ENCODE measurements around the gene UGT2B10. TPM values are rescaled to one million over a fixed set of nuclear protein-coding genes. Genes with fewer than 3 reads are reported as not detected.

The UGT2B10 gene
- total RNA-seq, 1 experiment from 2014 or later: 0.27 TPM

DNA sequence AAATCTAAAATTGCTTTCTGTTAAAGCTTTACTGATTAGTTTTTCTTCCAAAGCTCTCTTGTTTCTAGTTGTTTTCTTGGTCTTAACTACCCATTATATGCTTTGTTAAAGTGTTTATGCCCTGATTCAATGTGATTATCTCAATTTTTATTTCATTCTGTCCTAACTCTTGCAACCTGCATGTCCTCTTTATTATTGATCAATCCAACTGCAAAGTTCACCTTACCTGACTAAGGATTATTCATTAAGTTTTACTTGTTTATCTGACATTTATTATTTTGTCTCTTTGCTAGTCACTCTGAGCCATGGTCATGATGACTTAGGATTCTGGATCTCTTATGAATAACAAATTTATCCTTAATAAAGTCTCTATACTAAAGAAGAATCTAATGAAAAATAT lies 15.8 kb downstream of the UGT2B10 start:
- no peak overlapping the region for H3K27ac ChIP-seq (ENCODE audit: low read depth, low read length)
- no peaks in the 10 kb centered on the region for H3K9me3 ChIP-seq (ENCODE audit: control insufficient read depth in 1 of 2, insufficient read depth in 1 of 2, low read depth in 1 of 2, low read length in 2 of 2)
- H3K27me3 ChIP-seq (ENCODE audit: insufficient read depth, low read length): no peaks in the 10 kb centered on the region
- POLR2A ChIA-PET: no interaction called here
- no peak for ATAC-seq
- no peak overlapping the region for H3K9ac ChIP-seq (ENCODE audit: low read length)
- TF ChIP-seq POLR2A (IDR thresholded peaks at IDR 0.05; ENCODE audit: borderline replicate concordance, extremely low read depth, insufficient read depth, insufficient read length): no peak
- no peak for TF ChIP-seq SP1 (IDR thresholded peaks at IDR 0.05; ENCODE audit: low read depth)
- TF ChIP-seq, protein P1, sequence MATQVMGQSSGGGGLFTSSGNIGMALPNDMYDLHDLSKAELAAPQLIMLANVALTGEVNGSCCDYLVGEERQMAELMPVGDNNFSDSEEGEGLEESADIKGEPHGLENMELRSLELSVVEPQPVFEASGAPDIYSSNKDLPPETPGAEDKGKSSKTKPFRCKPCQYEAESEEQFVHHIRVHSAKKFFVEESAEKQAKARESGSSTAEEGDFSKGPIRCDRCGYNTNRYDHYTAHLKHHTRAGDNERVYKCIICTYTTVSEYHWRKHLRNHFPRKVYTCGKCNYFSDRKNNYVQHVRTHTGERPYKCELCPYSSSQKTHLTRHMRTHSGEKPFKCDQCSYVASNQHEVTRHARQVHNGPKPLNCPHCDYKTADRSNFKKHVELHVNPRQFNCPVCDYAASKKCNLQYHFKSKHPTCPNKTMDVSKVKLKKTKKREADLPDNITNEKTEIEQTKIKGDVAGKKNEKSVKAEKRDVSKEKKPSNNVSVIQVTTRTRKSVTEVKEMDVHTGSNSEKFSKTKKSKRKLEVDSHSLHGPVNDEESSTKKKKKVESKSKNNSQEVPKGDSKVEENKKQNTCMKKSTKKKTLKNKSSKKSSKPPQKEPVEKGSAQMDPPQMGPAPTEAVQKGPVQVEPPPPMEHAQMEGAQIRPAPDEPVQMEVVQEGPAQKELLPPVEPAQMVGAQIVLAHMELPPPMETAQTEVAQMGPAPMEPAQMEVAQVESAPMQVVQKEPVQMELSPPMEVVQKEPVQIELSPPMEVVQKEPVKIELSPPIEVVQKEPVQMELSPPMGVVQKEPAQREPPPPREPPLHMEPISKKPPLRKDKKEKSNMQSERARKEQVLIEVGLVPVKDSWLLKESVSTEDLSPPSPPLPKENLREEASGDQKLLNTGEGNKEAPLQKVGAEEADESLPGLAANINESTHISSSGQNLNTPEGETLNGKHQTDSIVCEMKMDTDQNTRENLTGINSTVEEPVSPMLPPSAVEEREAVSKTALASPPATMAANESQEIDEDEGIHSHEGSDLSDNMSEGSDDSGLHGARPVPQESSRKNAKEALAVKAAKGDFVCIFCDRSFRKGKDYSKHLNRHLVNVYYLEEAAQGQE (IDR thresholded peaks at IDR 0.05; ENCODE audit: low read depth): no peak
- no peak for TF ChIP-seq POLR2AphosphoS5 (IDR thresholded peaks at IDR 0.05; ENCODE audit: low read depth, low read length)
- no peak for TF ChIP-seq CBX3 (IDR thresholded peaks at IDR 0.05; ENCODE audit: low read depth)
- no peak for TF ChIP-seq CEBPB (IDR thresholded peaks at IDR 0.05; ENCODE audit: low read depth)
- TF ChIP-seq, protein P2, sequence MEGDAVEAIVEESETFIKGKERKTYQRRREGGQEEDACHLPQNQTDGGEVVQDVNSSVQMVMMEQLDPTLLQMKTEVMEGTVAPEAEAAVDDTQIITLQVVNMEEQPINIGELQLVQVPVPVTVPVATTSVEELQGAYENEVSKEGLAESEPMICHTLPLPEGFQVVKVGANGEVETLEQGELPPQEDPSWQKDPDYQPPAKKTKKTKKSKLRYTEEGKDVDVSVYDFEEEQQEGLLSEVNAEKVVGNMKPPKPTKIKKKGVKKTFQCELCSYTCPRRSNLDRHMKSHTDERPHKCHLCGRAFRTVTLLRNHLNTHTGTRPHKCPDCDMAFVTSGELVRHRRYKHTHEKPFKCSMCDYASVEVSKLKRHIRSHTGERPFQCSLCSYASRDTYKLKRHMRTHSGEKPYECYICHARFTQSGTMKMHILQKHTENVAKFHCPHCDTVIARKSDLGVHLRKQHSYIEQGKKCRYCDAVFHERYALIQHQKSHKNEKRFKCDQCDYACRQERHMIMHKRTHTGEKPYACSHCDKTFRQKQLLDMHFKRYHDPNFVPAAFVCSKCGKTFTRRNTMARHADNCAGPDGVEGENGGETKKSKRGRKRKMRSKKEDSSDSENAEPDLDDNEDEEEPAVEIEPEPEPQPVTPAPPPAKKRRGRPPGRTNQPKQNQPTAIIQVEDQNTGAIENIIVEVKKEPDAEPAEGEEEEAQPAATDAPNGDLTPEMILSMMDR (IDR thresholded peaks at IDR 0.05 in 2 of 3, conservative IDR thresholded peaks at IDR 0.05 in 1 of 3; ENCODE audit: borderline replicate concordance in 1 of 3, insufficient read depth in 1 of 3, low read depth in 2 of 3, low read length in 2 of 3): no peak
- no peak for TF ChIP-seq EZH2 (IDR thresholded peaks at IDR 0.05)
- TF ChIP-seq, protein P3, sequence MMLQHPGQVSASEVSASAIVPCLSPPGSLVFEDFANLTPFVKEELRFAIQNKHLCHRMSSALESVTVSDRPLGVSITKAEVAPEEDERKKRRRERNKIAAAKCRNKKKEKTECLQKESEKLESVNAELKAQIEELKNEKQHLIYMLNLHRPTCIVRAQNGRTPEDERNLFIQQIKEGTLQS (IDR thresholded peaks at IDR 0.05): no peak
- no peak overlapping the region for H3K4me3 ChIP-seq (replicated peaks in 1 of 2; ENCODE audit: low read depth in 1 of 2, low read length in 2 of 2)
- no peaks in the 10 kb centered on the region for H3K36me3 ChIP-seq (ENCODE audit: control insufficient read depth in 1 of 2, insufficient read depth in 2 of 2, low read length in 2 of 2)
- H4K20me1 ChIP-seq (ENCODE audit: insufficient read depth): no peaks in the 10 kb centered on the region
- RAD21 ChIA-PET (ENCODE audit: low non-redundant PET in 1 of 2, low total read pairs in 2 of 2, uncharacterized antibody in 2 of 2, unreplicated experiment in 2 of 2): no interaction called here
- BruUV-seq (replicated peaks): no TSS peak
- no peaks in the 10 kb centered on the region for H3K4me1 ChIP-seq (ENCODE audit: control insufficient read depth in 1 of 2, insufficient read depth in 2 of 2, low read length in 2 of 2)
- no peak overlapping the region for H3K4me2 ChIP-seq (ENCODE audit: low read length)
- no peaks in the 10 kb centered on the region for H3K79me2 ChIP-seq (ENCODE audit: insufficient read depth, low read length)
- no peaks in the 10 kb centered on the region for H3K9me2 ChIP-seq (ENCODE audit: insufficient read depth)
- intact Hi-C loops (cut with micrococcal nuclease): no loop called here
- no peak overlapping the region for H2AFZ ChIP-seq (ENCODE audit: low read depth, low read length, poor library complexity, severe bottlenecking)
- no peak for DNase-seq (ENCODE audit: low read depth, low spot score)
- CTCF ChIA-PET: no interaction called here

Measured in HCT116 (cell line).